Prostate gland (tissue), 2 donors: ENCODE results near the gene SUN3.

Experiments
- CTCF ChIP-seq, 4 experiments: fragments of 200-600 bp in 2 of 4; fragments of 450-650 bp in 2 of 4; sonication (generic) in 2 of 4; IDR thresholded peaks; 1 replicate in 3 of 4; 2 replicates in 1 of 4; pipeline ENCODE4 v1.5.1; 2016 to 2019; ENCODE audit warnings: antibody characterized with exemption in 4 of 4, mild to moderate bottlenecking in 2 of 4, moderate library complexity in 2 of 4
- POLR2A ChIP-seq: fragments of 450-650 bp; IDR thresholded peaks from one replicate; pipeline ENCODE4 v1.6.1; 2016; ENCODE audit warnings: antibody characterized with exemption, mild to moderate bottlenecking
- POLR2AphosphoS5 ChIP-seq: sonication (generic); formaldehyde crosslinking; IDR thresholded peaks from one replicate; pipeline ENCODE4 v1.6.1; 2017; ENCODE audit warnings: antibody characterized with exemption

- TF ChIP-seq CTCF (IDR thresholded peaks at IDR 0.05) (no peak), POLR2A (no peak), POLR2AphosphoS5 (no peak)
These were observed 90.2 kb downstream of the SUN3 start for GRCh38 chr7:47938574-47939165.
